Measurements from ENCODE around the gene AGBL4. TPM values are rescaled to one million over a fixed set of nuclear protein-coding genes. Genes with fewer than 3 reads are reported as not detected.

The AGBL4 gene
- total RNA-seq, 1 experiment from 2014 or later: not detected

GRCh38 chr1:48603222-48603621, 1420.5 kb downstream of the AGBL4 start (continued):
- no peak for TF ChIP-seq REST (IDR thresholded peaks at IDR 0.05; ENCODE audit: low read depth)

GRCh38 chr1:48602349-48602748, 1421.4 kb downstream of the AGBL4 start:
- H3K9me3 ChIP-seq (ENCODE audit: control insufficient read depth in 1 of 2, insufficient read depth in 1 of 2, low read depth in 1 of 2, low read length in 2 of 2): no peaks in the 10 kb centered on the region
- DNase-seq (ENCODE audit: low read depth, low spot score) (no peak), ATAC-seq (no peak)
- no peaks in the 10 kb centered on the region for H3K79me2 ChIP-seq (ENCODE audit: insufficient read depth, low read length)
- no TSS peak for BruUV-seq (replicated peaks)
- H3K36me3 ChIP-seq (ENCODE audit: control insufficient read depth in 1 of 2, insufficient read depth in 2 of 2, low read length in 2 of 2): no peaks in the 10 kb centered on the region
- TF ChIP-seq CEBPB (IDR thresholded peaks at IDR 0.05; ENCODE audit: low read depth) (no peak), ELF1 (IDR thresholded peaks at IDR 0.05; ENCODE audit: borderline replicate concordance, low read depth) (no peak), POLR2A (IDR thresholded peaks at IDR 0.05; ENCODE audit: borderline replicate concordance, extremely low read depth, insufficient read depth, insufficient read length) (no peak), SRF (IDR thresholded peaks at IDR 0.05; ENCODE audit: low read depth) (no peak), FOSL1 (IDR thresholded peaks at IDR 0.05; ENCODE audit: low read depth) (no peak), CBX3 (IDR thresholded peaks at IDR 0.05; ENCODE audit: low read depth) (no peak), RAD21 (IDR thresholded peaks at IDR 0.05; ENCODE audit: low read depth) (no peak)
- H3K4me3 ChIP-seq (replicated peaks in 1 of 2; ENCODE audit: low read depth in 1 of 2, low read length in 2 of 2): no peak overlapping the region
- H2AFZ ChIP-seq (ENCODE audit: low read depth, low read length, poor library complexity, severe bottlenecking): no peak overlapping the region
- H3K27me3 ChIP-seq (ENCODE audit: insufficient read depth, low read length): peaks cover 27% of the 10 kb centered on the region
- intact Hi-C loops (cut with micrococcal nuclease): no loop called here
- no peaks in the 10 kb centered on the region for H4K20me1 ChIP-seq (ENCODE audit: insufficient read depth)
- ChIA-PET RAD21 (ENCODE audit: low non-redundant PET in 1 of 2, low total read pairs in 2 of 2, uncharacterized antibody in 2 of 2, unreplicated experiment in 2 of 2) (no interaction called here), POLR2A (no interaction called here), CTCF (no interaction called here)
- H3K27ac ChIP-seq (ENCODE audit: low read depth, low read length): no peak overlapping the region
- H3K9ac ChIP-seq (ENCODE audit: low read length): no peak overlapping the region
- no peaks in the 10 kb centered on the region for H3K4me1 ChIP-seq (ENCODE audit: control insufficient read depth in 1 of 2, insufficient read depth in 2 of 2, low read length in 2 of 2)
- H3K9me2 ChIP-seq (ENCODE audit: insufficient read depth): no peaks in the 10 kb centered on the region
- H3K4me2 ChIP-seq (ENCODE audit: low read length): no peak overlapping the region

All from HCT116 (cell line).